ENCODE data around the gene SGPP2. TPM values are rescaled to one million over a fixed set of nuclear protein-coding genes. Genes with fewer than 3 reads are reported as not detected.

The SGPP2 gene
- total RNA-seq = not detected in 2 replicates

GRCh38 chr2:222424276-222424728, at the start of gene SGPP2:
Gene SGPP2, plus strand, starts transcription at chr2:222424543. Its CDS starts 60 bp downstream, at chr2:222424603.

Other genes starting within 250 kb of the SGPP2 start
- 1.2 TPM in 1 of 2 replicates, not detected in the other for gene PAX3, start 125.5 kb upstream of the SGPP2 start, total RNA-seq
- gene FARSB, start 231.5 kb downstream of the SGPP2 start, total RNA-seq = 11.0 and 13.5 TPM in 2 replicates
- gene MOGAT1, start 247.1 kb downstream of the SGPP2 start, total RNA-seq = not detected in 2 replicates

Data from endothelial cell of coronary artery (primary cell).